Spleen (tissue), 11 donors: ENCODE measurements around the gene JAM3. TPM values are rescaled to one million over a fixed set of nuclear protein-coding genes. Genes with fewer than 3 reads are reported as not detected.

Experiments
- DNase-seq: peaks from one replicate; pipeline ENCODE4 v3.0.0-alpha.2; 2020
- H3K27ac ChIP-seq, 8 donors: fragments of 200-600 bp; sonication (generic) in 7 of 8; 1 replicate in 4 of 8; 2 replicates in 4 of 8; pipeline versions ENCODE4 v1.5.0 to v1.8.0; 2016 to 2021; ENCODE audit warnings: inconsistent platforms in 4 of 8, mild to moderate bottlenecking in 4 of 8, moderate library complexity in 1 of 8
- H3K27me3 ChIP-seq, 7 donors: fragments of 200-600 bp; sonication (generic) in 6 of 7; replicated peaks in 1 of 7; 1 replicate in 4 of 7; 2 replicates in 3 of 7; pipeline versions ENCODE4 v1.5.0 to v1.8.0; 2016 to 2021; ENCODE audit warnings: inconsistent platforms in 3 of 7, mild to moderate bottlenecking in 1 of 7
- H3K36me3 ChIP-seq, 6 donors: fragments of 200-600 bp; sonication (generic) in 5 of 6; 1 replicate in 4 of 6; 2 replicates in 2 of 6; pipeline versions ENCODE4 v1.5.0 to v1.8.0; 2016 to 2021; ENCODE audit warnings: inconsistent platforms in 2 of 6
- H3K4me1 ChIP-seq, 6 donors: fragments of 200-600 bp; sonication (generic) in 5 of 6; 1 replicate in 3 of 6; 2 replicates in 3 of 6; pipeline versions ENCODE4 v1.5.0 to v1.8.0; 2016 to 2021; ENCODE audit warnings: inconsistent platforms in 3 of 6
- H3K4me3 ChIP-seq, 8 donors: fragments of 200-600 bp; sonication (generic) in 7 of 8; 1 replicate in 4 of 8; 2 replicates in 4 of 8; pipeline versions ENCODE4 v1.5.0 to v1.8.0; 2016 to 2021; ENCODE audit warnings: inconsistent platforms in 4 of 8, mild to moderate bottlenecking in 4 of 8, moderate library complexity in 2 of 8
- H3K9me3 ChIP-seq, 8 donors: fragments of 200-600 bp; sonication (generic) in 7 of 8; 1 replicate in 4 of 8; 2 replicates in 4 of 8; pipeline versions ENCODE4 v1.5.0 to v1.8.0; 2016 to 2021; ENCODE audit warnings: inconsistent platforms in 4 of 8
- POLR2A ChIP-seq, 3 donors: fragments of 450-650 bp; IDR thresholded peaks; one replicate each; pipeline ENCODE4 v1.5.1; 2017; ENCODE audit warnings: antibody characterized with exemption in 3 of 3, mild to moderate bottlenecking in 1 of 3
- POLR2AphosphoS5 ChIP-seq, 3 donors: sonication (generic); formaldehyde crosslinking; IDR thresholded peaks; one replicate each; pipeline ENCODE4 v1.5.1; 2017; ENCODE audit warnings: antibody characterized with exemption in 3 of 3
- WGBS, 5 donors: extraction: QIAGEN DNeasy Blood & Tissue Kit in 3 of 5; methylation state at CpG; one replicate each; pipeline versions ENCODE4 v1.1.5 to v1.1.7; 2013 to 2018; 5-methylcytosine and 5-hydroxymethylcytosine counted together
- intact Hi-C: fragments of 100-400 bp; cut with DNase I; formaldehyde crosslinking; loops from one replicate; pipeline ENCODE4 v1.15.0; 2023; ENCODE audit warnings: low total_unique reads
- polyA plus RNA-seq, 3 donors: library from polyadenylated mRNA; stranded (reverse); fragments of 200-250 nt; gene quantifications; one replicate each; pipeline ENCODE4 v1.2.1, GENCODE V29; 2013
- total RNA-seq, 7 donors: library from RNA; depleted of rRNA in 3 of 7; stranded (reverse); fragments of >200 nt in 3 of 7; fragmentation: NEBNext Ultra II Directional in 4 of 7; extraction: Animal tissue kit (Norgen Biotek cat#: 25700) in 4 of 7; gene quantifications; one replicate each; pipeline versions ENCODE4 v1.1.0 to v1.2.1, GENCODE V29; 2016 to 2021
- TF ChIP-seq, protein P1 (sequence below), 11 experiments: fragments of 200-600 bp in 7 of 11; fragments of 450-650 bp in 4 of 11; sonication (generic) in 4 of 11; IDR thresholded peaks in 8 of 11; conservative IDR thresholded peaks in 3 of 11; 1 replicate in 7 of 11; 2 replicates in 4 of 11; pipeline versions ENCODE4 v1.4.0 to v1.8.0; 2016 to 2021; ENCODE audit warnings: antibody characterized with exemption in 11 of 11, inconsistent platforms in 4 of 11, mild to moderate bottlenecking in 1 of 11
- donor health status: healthy with polysubstance abuse.
- donor health status: DM: no; HTN: no; CAD: no; lungs with moderate emphysema.
- donor health status: DM: no; HTN: no; CAD: no.
- donor health status: Bipolar disorder and iron deficiency.
- donor health status: healthy.
- donor health status: DM: no; HTN: no; CAD: no.
- donor health status: DM: yes; HTN: yes; CAD: no.

Gene JAM3
- total and polyA plus RNA-seq, 10 donors: 9.5 to 28.7 (median 23.2) TPM

DNA sequence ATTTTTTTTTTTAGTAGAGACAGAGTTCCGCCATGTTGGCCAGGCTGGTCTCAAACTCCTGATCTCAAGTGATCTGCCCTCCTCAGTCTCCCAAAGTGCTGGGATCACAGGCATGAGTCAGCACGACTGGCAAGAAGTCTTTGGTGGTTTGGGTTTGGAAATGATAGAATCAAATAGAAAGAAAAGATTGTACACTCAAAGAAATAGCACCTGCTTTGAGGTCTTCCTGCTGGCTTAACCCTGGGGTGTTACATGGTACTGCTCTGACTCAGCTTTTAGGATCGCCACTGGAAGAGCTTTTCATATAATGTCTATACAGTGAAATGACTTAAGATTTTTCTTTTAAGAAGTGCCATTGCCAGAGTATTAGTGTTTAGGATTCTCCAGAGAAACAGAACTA is 50.2 kb downstream of the JAM3 start:
- H3K4me3 ChIP-seq: no peak overlapping the region
- H3K4me1 ChIP-seq: peaks cover 0 to 20% (median 0%) of the 10 kb centered on the region in 6 donors
- intact Hi-C loops: no loop called here
- no peaks in the 10 kb centered on the region for H3K9me3 ChIP-seq
- H3K27ac ChIP-seq: no peak overlapping the region
- no peaks in the 10 kb centered on the region for H3K36me3 ChIP-seq
- DNase-seq: no peak
- peaks cover 0 to 19% (median 0%) of the 10 kb centered on the region in 7 donors for H3K27me3 ChIP-seq
- TF ChIP-seq, protein P1, sequence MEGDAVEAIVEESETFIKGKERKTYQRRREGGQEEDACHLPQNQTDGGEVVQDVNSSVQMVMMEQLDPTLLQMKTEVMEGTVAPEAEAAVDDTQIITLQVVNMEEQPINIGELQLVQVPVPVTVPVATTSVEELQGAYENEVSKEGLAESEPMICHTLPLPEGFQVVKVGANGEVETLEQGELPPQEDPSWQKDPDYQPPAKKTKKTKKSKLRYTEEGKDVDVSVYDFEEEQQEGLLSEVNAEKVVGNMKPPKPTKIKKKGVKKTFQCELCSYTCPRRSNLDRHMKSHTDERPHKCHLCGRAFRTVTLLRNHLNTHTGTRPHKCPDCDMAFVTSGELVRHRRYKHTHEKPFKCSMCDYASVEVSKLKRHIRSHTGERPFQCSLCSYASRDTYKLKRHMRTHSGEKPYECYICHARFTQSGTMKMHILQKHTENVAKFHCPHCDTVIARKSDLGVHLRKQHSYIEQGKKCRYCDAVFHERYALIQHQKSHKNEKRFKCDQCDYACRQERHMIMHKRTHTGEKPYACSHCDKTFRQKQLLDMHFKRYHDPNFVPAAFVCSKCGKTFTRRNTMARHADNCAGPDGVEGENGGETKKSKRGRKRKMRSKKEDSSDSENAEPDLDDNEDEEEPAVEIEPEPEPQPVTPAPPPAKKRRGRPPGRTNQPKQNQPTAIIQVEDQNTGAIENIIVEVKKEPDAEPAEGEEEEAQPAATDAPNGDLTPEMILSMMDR (IDR thresholded peaks at IDR 0.05 in 8 of 11, conservative IDR thresholded peaks at IDR 0.05 in 3 of 11): no peak
- TF ChIP-seq POLR2AphosphoS5 (IDR thresholded peaks at IDR 0.05): no peak
- no peak for TF ChIP-seq POLR2A (IDR thresholded peaks at IDR 0.05)
- 67 to 82% (median 72%) methylated on average over 3 of the region's 3 CpGs for WGBS, 5 donors

DNA sequence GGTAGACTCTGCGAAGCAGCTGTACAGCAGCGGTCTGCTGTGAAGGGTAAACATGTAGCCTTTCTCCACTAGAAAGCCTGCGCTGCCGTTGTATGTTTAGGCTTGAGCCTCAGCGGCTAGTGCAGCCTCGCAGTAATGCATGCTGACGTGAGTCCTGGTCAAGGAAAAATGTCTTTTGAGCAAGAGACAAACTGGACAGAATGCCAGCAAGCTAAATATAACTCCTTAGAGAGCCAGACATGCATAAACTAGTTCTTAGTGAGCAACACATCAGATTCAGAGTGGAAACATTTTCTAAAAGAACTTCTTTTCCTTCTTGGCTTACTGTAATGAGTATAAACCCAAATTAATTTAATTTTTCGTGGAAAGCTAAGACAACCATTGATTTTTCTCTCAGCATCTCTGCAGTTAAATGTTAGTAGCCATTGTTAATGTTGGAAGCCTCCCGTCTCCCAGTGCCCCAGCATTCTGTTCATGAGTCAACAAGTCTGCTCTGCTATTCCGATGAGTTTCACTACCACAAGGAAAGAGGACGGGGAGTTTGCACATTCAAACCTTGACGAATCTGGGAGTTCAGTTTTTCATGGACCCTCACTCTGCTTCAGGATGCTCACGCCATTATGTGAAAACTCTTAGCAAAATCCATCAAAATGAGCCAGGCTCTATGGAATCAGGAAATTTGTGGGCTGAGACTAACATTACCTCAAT is 51.4 kb downstream of the JAM3 start:
- Histone ChIP-seq H3K4me3 (no peak overlapping the region), H3K36me3 (no peaks in the 10 kb centered on the region), H3K27me3 (peaks cover 0 to 30% (median 0%) of the 10 kb centered on the region in 7 donors), H3K9me3 (no peaks in the 10 kb centered on the region), H3K27ac (peak overlapping the region in 6 of 8 donors; percentile 39 to 70 (median 58)), H3K4me1 (peaks cover 0 to 31% (median 9%) of the 10 kb centered on the region in 6 donors)
- intact Hi-C loops: no loop called here
- no peak for DNase-seq
- TF ChIP-seq, protein P1 (IDR thresholded peaks at IDR 0.05 in 8 of 11, conservative IDR thresholded peaks at IDR 0.05 in 3 of 11): no peak
- TF ChIP-seq POLR2AphosphoS5 (IDR thresholded peaks at IDR 0.05) (no peak), POLR2A (IDR thresholded peaks at IDR 0.05) (no peak)
- WGBS, 5 donors: 66 to 84% (median 77%) methylated on average over 13 of the region's 13 CpGs

DNA sequence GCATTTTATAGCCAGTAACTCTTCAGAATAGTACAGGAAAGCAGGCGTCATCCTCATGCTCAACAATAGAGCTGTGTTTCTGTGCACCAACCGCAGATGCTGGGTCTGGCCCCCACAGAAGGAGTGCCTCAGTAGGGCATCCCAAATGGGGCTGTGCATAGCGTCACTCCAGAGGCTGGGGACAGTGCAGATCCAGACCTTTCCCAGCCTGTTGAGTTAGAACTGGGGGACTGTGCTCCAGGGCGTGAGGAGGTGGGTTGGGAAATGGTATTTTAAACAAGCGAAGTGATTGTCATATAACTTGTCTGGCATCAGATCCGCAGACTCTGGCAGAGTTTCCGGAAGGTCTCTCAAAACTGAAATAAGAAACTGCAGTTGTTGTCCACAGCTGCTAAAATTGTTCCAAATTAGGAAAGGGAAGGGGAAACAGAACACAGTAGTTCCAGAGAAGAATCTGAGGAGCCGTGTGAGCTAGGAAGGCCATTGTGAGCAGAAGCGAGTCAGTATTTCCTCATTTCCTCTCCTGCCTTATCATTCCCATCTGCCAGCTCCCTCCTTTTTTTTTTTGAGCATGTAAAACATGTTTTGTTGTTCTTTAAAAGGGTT is 52.2 kb downstream of the JAM3 start:
- peaks cover 0 to 38% (median 12%) of the 10 kb centered on the region in 6 donors for H3K4me1 ChIP-seq
- WGBS, 5 donors: 35 to 48% (median 40%) methylated on average over 9 of the region's 9 CpGs
- peak overlapping the region in 7 of 8 donors; percentile 15 to 70 (median 57) for H3K27ac ChIP-seq
- no peaks in the 10 kb centered on the region for H3K9me3 ChIP-seq
- H3K36me3 ChIP-seq: no peaks in the 10 kb centered on the region
- H3K4me3 ChIP-seq: no peak overlapping the region
- intact Hi-C loops: no loop called here
- peaks cover 0 to 36% (median 0%) of the 10 kb centered on the region in 7 donors for H3K27me3 ChIP-seq
- DNase-seq: no peak
- TF ChIP-seq, protein P1 (IDR thresholded peaks at IDR 0.05 in 8 of 11, conservative IDR thresholded peaks at IDR 0.05 in 3 of 11): no peak
- no peak for TF ChIP-seq POLR2A (IDR thresholded peaks at IDR 0.05)
- peak in 1 of 3 donors; percentile 10 for TF ChIP-seq POLR2AphosphoS5 (IDR thresholded peaks at IDR 0.05)
